Occipital lobe (tissue), 2 donors: ENCODE measurements around the gene FAM210B. TPM values are rescaled to one million over a fixed set of nuclear protein-coding genes. Genes with fewer than 3 reads are reported as not detected.
"Not testable (repeated sequence)": the region's sequence is repeated elsewhere in the genome, so short reads cannot be mapped to it uniquely, and the experiment has no call there.

Experiments
- DNase-seq: peaks from one replicate; lab custom pipeline; 2025; lab: John Stamatoyannopoulos, UW
- total RNA-seq: library from RNA; depleted of rRNA; stranded (reverse); fragments of >200 nt; gene quantifications from one replicate; pipeline ENCODE4 v1.2.3, GENCODE V29; 2014

Gene FAM210B, protein sequence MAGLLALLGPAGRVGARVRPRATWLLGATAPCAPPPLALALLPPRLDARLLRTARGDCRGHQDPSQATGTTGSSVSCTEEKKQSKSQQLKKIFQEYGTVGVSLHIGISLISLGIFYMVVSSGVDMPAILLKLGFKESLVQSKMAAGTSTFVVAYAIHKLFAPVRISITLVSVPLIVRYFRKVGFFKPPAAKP
- total RNA-seq = 22.6 TPM

DNA sequence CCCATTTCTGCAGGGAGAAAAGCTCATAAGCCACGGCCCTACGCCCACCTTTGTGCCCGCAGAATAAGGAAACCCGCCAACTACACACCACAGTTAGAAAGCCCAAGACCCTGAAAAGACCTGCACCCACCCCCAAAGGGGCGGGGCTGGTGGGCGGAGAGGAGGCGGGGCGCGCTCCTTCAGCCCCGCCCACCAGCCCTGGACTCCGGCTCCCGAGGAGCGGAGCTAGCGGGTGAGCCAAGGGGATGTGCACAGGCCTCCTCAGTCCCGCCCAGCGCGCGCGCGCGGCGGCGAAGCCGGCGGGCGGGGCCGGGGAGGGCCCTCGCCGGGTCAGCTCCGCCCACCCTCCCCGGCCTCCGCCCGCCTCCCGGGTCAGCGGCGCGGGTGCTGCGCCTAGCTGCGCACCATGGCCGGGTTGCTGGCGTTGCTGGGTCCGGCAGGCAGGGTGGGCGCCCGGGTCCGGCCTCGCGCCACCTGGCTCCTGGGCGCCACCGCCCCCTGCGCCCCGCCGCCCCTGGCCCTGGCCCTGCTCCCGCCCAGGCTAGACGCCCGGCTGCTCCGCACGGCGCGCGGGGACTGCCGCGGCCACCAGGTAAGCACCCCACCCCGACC is at the start of gene FAM210B:
TSS of gene FAM210B (plus strand) at position 375 of the 612 bp plus-strand sequence. CDS start at position 407, 32 bp downstream.
- DNase-seq = peak; percentile 85

- DNase-seq = no peak
These were observed 42.7 kb upstream of the FAM210B start for GRCh38 chr20:56316051-56316450.

- DNase-seq = no peak
These were observed 42.3 kb upstream of the FAM210B start for GRCh38 chr20:56316483-56316882.

- no peak for DNase-seq
These were observed 36.1 kb upstream of the FAM210B start for GRCh38 chr20:56322681-56323080.

DNA sequence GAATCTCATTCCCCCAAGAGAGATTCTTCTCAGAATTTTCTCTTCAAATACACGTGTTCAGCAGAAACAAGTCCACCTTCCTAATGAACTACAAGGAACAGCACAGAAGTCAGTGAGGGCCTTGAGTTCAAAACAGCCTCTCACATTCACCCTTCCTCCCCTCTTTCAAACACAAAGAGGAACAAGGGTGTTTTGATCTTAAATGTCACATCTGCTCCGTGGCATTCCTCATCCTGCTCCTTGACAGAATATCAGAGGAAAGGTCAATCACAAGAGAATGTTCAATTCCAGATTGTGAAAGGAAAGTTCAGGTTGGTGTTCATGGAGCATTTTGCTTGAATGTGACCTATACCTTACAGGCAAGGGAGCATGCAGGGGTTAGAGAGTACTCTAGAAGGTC is 35.6 kb upstream of the FAM210B start:
- no peak for DNase-seq

GRCh38 chr20:56323656-56324055 is 35.1 kb upstream of the FAM210B start:
- DNase-seq = no peak

- no peak for DNase-seq
These were observed 34.0 kb upstream of the FAM210B start for GRCh38 chr20:56324806-56325205.

DNA sequence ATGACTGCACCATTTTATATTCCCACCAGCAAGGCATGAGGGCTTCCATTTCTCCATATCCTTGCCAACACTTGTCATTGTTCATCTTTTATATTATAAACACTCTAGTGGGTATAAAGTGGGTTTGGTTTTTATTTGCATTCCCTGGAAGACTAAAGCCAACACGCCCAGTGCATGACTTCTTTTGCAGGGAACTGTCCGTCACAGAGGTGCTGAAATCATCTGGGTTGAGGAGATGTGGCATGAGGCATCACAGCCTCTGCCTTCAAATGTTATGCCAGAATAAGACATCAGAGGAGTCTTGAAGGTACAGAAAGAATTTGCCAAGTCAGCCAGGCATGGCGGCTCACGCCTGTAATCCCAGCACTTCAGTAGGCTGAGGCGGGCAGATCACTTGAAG is 29.9 kb upstream of the FAM210B start:
- no peak for DNase-seq

DNA sequence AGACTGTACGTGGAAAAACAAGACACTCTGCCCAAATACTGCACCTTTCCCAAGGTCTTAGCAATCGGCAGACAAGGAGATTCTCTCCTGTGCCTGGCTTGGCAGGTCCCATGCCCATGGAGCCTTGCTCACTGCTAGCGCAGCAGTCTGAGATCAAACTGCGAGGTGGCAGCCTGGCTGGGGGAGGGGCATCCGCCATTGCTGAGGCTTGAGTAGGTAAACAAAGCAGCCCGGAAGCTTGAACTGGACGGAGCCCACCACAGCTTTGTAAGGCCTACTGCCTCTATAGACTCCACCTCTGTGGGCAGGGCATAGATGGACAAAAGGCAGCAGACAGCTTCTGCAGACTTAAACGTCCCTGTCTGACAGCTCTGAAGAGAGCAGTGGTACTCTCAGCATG is 22.1 kb upstream of the FAM210B start:
- DNase-seq = not testable (repeated sequence)

- DNase-seq = no peak
These were observed 16.0 kb upstream of the FAM210B start for GRCh38 chr20:56342783-56343182.

DNA sequence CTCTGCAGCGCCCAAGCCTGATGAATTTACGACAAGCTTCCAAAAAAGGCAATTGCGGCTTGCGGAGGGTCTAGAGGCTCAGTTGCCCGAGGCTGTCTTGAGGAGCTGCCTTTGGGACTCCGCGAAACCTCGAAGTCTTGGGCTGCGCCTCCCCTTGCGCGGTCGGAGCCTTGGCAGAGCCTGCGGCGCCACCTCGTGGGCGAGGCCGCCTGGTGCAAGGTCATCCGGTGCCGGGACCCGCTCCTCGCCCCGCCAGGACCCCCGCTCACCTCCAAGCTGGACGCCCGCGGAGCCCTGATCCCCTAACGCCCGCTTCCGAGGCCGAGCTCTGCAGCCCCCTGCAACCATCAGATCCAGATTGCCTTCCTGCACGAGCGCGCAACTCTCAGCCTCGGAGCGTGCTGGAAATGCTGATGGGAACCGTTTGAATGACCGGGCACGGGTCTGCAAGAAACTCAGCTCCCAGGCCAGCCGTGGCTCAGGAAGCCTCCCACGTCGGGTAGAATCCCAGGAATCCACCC is 14.9 kb upstream of the FAM210B start:
- DNase-seq = no peak

DNA sequence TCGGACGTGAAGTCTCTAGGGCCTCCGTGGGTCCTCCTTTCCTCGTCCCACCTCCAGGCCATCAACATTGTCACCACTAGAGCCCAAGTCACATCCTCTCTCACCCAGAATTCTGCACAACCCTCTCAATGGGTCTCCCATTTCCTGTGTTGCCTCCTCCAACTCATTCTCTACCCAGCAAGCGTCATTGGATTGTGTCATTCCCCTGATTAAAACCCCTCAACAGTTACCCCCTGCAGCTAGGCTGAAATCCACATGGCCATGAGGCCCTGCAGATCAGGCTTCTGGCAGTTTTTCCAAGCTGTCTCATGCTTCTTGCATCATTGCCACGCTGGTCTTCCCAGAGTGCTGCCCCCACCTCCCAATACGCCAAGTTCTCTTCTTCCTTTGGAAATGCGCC is 12.9 kb upstream of the FAM210B start:
- no peak for DNase-seq

GRCh38 chr20:56347628-56348304 is 11.0 kb upstream of the FAM210B start:
- no peak for DNase-seq

GRCh38 chr20:56348305-56348693 is 10.5 kb upstream of the FAM210B start:
- no peak for DNase-seq

- no peak for DNase-seq
These were observed 10.0 kb upstream of the FAM210B start for GRCh38 chr20:56348746-56349145.

DNA sequence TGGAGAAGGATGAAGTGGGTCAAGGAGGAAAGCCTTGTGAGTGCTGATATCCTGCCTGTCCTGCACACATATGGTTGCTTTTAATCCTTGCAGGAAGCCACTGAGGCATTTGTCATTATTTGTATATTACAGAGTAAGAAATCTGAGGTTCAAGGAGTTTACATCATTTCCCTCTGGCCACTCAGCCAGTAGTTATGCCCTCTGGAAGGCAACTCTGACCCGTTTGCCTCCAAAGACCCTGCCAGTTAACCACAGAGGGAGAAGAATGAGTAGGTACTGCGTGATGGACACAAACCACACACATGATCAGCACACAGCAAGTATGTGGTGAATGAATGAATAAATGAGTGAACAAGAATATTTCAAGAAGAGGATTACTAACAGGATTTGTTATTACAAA is 7.9 kb upstream of the FAM210B start:
- DNase-seq = no peak

DNA sequence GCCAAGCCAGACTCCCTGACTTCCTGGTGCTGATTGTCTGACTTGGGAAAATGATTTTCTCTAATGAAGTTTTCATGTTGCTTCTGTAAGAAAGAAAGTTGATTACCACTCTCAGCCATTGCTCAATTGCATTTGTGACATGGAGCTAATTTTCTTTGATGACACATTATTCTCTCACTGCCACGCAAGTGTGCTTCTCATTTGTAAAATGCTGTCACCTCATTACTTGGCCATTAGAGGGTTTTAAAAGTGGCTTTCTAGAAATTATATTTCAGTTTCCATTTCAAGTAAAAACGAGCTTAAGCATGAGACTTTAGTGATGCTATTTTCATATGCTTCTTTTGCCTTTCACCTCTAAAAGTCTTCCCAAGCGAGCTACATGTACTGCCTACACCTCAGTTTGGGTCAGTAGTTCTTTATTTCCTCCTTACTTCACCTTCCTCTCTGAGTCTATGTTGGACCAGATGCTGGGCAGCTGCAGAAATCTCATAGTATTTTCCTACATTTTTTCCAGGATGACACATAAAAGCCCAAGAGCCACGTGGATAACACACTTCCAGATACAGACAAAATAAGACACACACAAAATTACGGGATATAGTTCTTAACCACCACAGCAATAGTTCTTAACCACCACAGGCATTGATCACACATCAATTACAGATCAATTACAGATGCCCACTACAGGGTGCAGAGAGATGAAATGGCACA is 6.3 kb upstream of the FAM210B start:
- no peak for DNase-seq

DNA sequence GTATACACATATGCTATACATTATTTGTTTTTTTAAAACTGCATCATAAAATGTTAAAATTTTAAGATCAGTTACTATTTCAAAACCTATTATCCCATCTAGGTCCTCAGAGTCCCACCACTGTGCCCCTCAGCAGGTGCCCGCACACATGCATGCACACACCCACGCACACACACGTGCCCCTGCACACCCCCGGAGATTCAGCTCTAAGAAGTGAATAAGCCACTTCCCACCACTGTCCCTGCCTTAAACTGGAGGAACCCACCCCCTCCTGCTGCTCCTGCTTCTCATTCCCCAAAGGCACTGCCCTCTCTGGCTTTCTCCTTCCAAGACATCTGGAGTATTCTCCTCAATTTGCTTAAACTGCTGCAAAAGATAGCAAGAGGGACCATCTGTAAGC is 5.4 kb upstream of the FAM210B start:
- DNase-seq = no peak

GRCh38 chr20:56358070-56358469 is 704 bp upstream of the FAM210B start:
- DNase-seq = no peak

DNA sequence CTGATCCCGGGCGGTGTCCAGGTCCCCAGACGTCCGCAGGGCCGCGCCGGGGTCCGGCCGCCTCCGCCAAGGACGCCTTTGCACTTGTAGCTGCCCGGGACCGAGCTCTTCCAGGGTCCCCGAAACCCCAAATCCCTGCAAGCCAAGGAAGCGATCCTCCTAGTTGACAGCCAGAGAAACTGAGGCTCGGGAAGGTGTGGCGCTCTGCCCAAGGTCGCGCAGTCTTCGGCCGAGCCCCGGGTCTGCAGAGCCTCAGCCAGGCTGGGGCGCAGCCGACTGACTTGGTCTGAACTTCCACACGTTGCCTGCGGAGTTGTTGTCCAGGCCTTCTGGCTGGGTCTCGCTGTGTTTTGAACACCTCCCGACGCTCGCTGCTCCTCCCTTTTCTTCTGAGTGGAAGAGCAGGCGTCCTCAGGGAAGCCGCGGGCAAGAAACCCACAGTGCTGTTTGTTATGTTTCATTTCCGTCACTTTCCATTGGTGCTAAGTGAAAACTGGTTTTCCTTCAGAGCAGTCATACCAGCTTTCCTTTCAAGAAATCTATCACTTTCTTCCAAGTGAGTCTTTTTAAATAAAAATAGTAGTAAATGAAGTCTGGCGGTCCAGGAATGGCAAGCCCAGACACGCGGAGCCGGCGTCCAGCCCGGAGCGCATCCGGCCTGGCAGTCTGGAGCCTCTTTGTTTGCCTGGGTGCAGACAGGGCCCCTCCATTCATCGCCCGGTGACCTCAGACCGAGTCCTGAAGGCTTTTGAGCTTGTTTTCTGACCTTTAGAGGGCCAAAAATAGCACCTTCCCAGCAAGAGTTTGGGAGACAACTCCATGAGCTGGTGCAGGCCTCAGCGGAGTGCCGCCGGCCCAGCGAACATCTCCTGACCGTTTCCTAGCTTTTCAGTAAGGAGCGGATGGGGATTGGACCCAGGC is 698 bp downstream of the FAM210B start:
- DNase-seq = no peak
